HG03039 (cell line): Measurements from ENCODE around the gene MDM2.
"Not testable (repeated sequence)": the region's sequence is repeated elsewhere in the genome, so short reads cannot be mapped to it uniquely, and the experiment has no call there.

ENCODE experiments used
- ATAC-seq: cut with Tn5 transposase; IDR thresholded peaks from one replicate; pipeline ENCODE4 v1.9.1; 2021; ENCODE audit warnings: mild to moderate bottlenecking, moderate library complexity; ENCODE audit not compliant: unreplicated experiment

The MDM2 gene

GRCh38 chr12:68844788-68845695, 37.1 kb downstream of the MDM2 start:
- no peak for ATAC-seq

- ATAC-seq, result no peak
Observed at GRCh38 chr12:68846811-68847210, 38.8 kb downstream of the MDM2 start.

- ATAC-seq, result no peak
Observed at GRCh38 chr12:68850390-68850789, 42.4 kb downstream of the MDM2 start.

GRCh38 chr12:68851592-68852306, 43.8 kb downstream of the MDM2 start:
- ATAC-seq, result no peak

GRCh38 chr12:68853396-68854077, 45.6 kb downstream of the MDM2 start:
- ATAC-seq, result no peak

- no peak for ATAC-seq
Observed at GRCh38 chr12:68854078-68854468, 46.1 kb downstream of the MDM2 start.

GRCh38 chr12:68854554-68854953, 46.6 kb downstream of the MDM2 start:
- no peak for ATAC-seq

- ATAC-seq, result no peak
Observed at GRCh38 chr12:68855111-68855510, 47.1 kb downstream of the MDM2 start.

- ATAC-seq, result no peak
Observed at GRCh38 chr12:68855771-68856170, 47.8 kb downstream of the MDM2 start.

- no peak for ATAC-seq
Observed at GRCh38 chr12:68856510-68856909, 48.5 kb downstream of the MDM2 start.

- no peak for ATAC-seq
Observed at GRCh38 chr12:68861890-68862289, 53.9 kb downstream of the MDM2 start.

- ATAC-seq, result no peak
Observed at GRCh38 chr12:68863109-68863770, 55.3 kb downstream of the MDM2 start.

- not testable (repeated sequence) for ATAC-seq
Observed at GRCh38 chr12:68863886-68864454, 56.0 kb downstream of the MDM2 start.

- ATAC-seq, result no peak
Observed at GRCh38 chr12:68864604-68865003, 56.6 kb downstream of the MDM2 start.

- ATAC-seq, result no peak
Observed at GRCh38 chr12:68865399-68866164, 57.6 kb downstream of the MDM2 start.

- no peak for ATAC-seq
Observed at GRCh38 chr12:68866950-68867349, 59.0 kb downstream of the MDM2 start.

- no peak for ATAC-seq
Observed at GRCh38 chr12:68867606-68868005, 59.6 kb downstream of the MDM2 start.

- ATAC-seq, result no peak
Observed at GRCh38 chr12:68868043-68868790, 60.2 kb downstream of the MDM2 start.

- ATAC-seq, result no peak
Observed at GRCh38 chr12:68870011-68870410, 62.0 kb downstream of the MDM2 start.
